HG02870 (cell line): ENCODE results near the gene GLI3.

Source experiments
- ATAC-seq: cut with Tn5 transposase; IDR thresholded peaks from one replicate; pipeline ENCODE4 v1.9.1; 2021; ENCODE audit warnings: mild to moderate bottlenecking, moderate library complexity; ENCODE audit not compliant: unreplicated experiment

Gene GLI3

DNA sequence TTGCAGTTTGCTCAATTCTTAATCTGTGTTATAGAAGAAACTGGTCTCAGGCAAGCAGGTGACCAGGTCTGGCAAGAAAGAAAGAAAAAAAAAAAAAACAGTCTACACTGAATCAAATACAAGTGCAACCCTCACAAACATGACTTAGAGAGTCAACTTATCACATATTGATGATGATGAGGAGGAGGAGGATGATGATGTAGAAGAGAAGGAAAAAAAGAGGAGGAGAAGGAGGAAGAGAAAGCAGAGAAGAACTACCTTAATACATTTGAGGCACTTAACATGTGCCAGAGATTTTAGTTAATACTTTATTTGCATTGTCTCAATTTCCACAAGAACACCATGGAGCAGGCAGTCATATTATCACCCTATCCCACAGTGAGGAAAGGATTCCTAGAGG lies 91.5 kb downstream of the GLI3 start:
- ATAC-seq, result no peak

DNA sequence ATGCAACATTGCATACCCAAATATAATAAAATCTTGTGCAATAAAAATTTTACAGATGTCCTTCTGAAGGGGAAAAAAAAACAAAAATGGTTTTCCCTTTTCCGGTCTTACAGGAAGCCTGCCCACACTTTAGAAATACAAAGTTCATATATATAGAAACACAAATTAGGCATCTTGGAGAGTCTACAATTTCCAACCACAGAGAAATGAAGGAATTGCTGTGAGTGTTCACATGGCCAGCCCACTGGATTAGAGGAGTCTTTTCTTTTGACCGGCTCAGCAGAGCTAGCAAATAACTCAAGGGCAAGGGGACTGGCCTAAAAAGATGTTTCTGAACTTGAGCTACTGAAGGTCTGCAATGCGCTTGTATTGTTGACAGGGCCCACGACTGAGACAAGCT lies 92.4 kb downstream of the GLI3 start:
- no peak for ATAC-seq

DNA sequence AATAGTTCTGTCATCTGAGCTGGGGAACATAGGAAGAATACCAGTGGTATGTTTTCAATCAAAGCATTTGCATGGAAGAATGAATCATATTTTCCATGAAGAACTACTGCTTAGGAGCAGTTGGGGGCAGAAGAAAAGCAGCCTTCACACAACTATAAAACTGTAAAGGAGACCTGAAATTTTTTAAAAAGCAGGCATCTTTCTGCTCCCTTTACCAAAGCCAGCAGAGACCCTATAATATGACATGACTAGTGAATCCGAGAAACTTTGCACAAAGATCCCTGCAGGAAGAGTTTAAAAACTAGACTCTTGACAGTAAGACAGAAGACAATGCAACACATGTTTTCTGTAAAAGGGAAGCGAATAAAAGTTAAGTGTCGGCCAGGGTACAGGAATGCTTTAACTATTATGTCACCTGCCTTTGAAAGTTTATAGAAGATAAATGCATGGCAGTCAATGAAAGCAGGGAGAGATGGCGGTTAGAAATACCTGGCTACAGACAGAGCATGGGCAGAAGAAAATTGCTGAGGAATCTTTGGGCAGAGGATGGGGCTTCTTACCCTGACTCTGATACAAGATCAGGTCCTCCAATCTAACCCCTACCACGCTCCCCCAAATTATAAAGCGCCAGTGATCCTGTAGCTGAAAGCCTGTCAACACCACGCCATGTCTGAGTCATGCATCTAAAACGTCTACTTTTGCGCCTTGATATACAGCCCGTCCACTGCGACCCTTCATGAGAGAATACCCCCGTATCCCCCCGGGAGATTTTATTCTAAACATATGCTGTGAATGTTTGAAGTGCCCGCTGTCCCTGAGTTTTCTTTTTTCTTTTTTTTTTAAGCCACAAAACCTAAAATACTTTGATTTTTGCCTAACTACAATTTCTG lies 93.1 kb downstream of the GLI3 start:
- ATAC-seq, result no peak

DNA sequence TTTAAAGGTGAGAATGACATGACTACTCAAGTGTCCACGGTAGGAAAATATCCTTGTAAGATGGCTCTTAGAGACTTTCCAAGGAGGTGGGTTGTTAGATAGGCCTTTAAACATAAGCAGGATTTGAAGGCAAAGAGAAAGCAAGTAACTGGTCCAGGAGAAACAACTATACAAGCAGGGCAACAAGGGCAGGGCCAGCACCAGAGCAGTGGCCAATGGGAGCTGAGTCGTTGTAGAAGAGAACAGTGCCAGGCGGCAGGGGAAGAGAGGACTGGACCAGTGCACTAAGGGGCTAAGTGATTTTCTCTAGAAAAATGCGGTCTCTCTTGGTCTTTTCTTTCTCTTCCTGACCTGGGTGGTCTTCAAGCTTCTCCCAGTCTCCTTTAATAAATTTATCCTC lies 94.9 kb downstream of the GLI3 start:
- no peak for ATAC-seq

DNA sequence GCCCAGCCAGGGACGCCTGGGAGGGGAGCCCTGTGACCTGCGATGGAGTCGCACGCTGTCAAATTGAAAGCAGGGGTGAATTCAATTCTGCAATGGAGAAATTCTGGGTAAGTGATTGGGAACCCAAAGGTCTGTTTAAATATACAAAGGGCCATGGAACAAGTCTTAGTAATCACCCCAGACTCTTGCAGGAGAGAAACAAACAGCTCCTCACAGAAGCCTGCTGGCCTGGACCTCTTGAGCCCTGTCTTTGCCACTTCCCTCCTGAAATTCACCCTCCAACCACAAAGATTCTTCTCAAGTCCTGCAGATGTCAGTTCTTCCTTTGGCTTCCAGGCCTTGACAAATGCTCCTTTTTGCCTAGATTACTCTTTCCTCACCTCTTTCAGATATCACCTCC lies 97.3 kb downstream of the GLI3 start:
- no peak for ATAC-seq

DNA sequence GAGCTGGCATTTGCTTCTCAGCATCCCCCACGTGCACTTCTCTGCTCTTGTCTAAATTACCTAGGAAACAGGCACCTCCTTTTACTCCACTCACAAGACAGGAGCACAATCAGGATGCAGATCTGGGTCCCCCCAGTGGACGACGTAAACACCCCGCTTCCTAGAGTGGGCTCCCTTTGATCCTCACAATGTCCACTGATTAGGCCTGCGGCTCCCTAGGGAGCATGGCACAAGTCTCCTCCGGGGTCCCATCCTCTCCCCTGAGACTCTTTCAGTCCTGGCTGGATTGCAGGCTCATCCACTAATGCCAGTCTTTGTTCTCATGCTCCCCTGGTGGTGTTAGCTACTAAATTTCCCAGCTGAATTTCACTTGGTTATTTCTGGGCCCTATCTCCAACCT lies 98.3 kb downstream of the GLI3 start:
- no peak for ATAC-seq

DNA sequence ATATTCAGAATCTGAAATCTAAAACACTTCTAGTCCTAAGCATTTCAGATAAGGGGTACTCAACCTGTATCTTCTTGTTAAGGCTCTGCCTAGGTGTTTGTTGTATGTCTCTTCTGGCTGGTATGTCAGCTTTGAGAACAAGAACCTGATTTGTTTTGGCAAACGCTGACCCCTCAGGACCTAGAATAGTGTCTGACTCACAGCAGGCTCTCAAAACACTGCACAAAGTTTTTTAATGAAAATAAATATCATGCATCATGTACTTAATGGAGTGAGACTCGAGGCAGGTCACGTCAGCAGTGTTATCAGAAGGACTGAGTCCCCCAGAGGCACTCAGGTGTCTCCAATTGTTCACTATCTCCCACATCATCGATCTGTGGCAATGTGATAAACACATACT lies 99.1 kb downstream of the GLI3 start:
- ATAC-seq, result no peak

DNA sequence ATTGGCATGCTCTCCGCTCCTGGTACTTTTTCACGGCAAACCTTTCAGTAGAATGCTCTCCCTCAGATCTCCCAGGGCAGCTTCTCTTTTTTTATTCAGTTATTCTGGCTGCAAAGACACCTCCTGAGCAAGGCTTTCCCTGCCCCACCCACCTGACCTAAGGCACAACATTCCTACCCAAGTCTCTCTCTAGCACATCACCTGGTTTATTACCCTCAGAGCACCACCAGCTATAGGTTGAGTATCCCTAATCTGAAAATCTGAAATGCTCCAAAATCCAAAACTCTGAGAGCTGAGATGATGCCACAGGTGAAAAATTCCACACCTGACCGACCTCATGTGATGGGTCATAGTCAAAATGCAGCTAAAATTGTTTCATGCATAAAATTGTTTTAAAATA lies 99.6 kb downstream of the GLI3 start:
- no peak for ATAC-seq

DNA sequence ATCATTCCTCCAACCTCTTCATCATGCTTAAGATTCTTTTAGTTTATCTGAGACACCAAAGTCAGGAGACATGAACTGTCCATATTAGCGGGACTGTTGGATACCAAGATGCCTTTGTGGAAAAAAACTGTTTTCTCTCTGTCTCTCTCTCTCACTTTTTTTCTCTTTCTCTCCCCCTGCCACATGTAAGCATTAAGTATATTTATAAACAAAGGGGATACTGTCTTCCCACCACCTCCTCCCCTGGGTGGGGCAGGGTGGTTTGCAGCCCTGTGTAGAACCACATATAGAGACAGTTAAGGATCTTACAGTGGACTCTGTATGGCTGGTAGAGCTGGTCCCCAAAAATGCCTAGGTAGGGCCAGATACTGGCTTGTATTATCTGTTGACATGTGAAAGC lies 101.3 kb downstream of the GLI3 start:
- ATAC-seq, result no peak

DNA sequence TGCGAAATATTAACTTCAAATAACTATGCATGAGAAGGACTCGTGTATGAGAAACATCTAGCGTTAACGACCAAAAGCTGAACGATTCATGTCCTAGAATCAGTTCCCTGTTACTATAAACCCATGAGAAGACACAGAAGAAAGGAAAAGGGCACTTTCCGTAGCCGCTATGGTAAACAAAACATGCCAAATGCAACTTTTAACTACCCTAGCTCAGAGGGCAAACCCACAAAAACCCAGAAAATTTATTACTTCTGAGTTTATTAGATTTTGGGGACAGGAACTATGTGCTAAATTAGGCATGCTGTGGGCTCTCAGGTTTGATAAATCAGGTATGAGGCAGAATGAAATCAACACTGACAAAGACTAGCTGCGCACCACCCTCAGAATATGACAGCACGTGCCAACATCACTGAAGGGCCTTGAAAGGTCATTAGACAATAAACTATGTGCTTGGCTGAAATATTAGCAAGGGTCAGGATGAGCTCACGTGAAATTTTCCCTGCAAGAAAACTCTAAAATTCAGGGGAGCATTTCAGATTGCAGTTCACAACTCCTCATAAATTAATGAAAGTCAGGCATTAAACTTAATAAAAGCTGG lies 102.6 kb downstream of the GLI3 start:
- no peak for ATAC-seq

DNA sequence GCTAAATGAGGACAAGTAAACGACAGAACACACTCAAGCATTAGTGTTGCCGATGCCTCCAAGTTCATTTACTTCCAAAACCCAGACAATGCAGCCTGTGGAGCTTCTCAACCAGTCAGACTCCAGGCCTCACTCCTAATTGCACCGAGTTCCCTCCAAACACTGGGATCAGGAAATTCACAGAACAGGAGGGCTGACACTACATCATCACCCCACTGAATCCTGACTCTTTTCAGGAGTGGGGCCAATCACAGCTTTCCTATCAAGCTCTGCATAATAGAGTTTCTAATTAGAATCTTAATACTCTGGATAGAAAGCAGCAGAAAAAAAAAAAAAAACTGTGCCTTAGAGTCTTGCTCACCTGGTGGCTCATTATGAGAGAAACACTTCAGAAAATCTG lies 103.7 kb downstream of the GLI3 start:
- ATAC-seq, result no peak

DNA sequence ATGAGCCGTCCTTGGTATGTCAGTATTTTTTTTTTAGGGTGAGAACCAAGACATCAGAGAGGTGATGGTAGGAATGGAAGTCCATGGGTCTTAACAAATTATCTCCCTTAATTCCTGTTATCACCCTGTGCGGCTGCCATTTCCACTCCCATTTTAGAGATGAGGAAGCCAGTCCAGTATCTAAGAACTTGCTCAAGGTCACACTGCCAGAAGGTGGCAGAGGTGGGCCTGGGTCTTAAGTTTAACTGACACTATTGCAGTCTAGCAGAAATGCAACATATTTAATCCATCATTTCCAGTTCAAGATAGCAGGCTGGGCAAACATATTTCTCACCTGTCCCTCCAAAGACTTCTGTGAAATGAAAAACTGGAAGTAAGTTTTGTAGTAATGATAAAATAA lies 108.3 kb downstream of the GLI3 start:
- ATAC-seq, result no peak

DNA sequence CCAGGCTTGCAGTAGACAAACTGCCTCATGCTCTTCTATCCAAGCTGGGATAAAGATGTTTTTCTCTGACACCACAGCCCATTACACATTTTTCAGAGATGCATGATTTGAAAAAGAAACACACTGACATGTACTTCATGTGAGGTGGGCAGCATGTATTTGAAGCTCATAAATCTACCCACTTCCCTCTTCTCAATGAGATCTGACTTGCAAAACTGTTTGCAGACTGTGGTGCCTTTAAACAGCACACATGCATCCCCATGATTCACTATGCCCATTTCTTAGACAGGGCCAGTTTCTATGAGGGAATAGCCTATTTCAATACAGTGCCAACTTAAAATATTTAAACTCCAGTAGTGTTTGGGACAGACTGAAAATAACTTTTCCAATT lies 109.8 kb downstream of the GLI3 start:
- ATAC-seq, result no peak

DNA sequence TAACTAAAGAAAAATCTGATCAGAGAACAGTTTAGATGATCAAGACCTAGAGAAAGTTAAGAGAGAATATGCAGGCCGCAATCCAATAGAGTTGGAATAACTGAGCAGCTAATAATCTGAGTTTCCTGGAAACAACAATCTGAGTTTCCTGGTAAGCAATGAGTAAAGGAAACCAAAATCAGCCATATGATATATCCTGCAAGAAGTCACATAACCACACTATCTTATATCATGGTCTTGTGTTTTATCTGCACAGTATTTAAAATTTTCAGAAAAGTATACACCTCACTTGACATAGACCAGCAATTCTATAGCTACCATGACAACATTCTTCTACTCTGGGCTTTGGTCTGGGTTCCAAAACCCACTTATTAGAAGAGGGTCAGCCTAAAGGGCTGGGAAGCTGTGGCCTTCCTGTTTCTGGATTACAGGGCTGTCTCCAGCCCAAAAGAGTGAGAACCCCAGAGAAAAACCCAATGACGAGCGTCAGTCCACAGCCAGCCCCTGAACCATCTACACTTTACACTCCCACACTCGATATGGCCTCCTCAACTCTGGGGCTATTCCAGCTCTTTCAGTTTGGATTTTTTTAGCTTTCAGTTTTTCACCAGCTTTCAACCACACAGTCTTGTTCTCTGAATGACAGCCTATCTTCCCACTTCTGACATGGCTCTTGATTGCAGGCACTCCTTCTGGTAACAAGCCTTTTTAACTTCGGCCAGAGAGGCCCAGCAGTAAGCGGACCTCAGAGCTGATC lies 110.4 kb downstream of the GLI3 start:
- no peak for ATAC-seq

DNA sequence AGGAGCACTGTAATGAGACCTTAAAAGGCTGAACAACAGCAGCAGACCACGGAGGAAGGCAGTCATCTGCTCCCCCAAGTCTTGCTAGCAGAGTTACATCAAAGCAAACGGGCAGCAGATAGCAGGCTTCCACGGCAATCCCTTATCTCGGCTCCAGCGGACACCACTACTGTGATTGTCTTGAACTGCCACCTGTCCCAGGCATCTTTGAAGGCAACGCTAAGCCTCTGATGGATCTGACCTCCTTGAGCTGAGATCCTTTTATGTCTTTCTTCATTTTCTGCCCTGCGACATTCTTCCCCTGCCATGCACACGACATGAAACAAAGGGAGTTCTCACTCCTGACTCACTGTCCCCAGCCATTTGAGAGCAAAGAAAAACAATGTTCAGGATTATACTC lies 111.7 kb downstream of the GLI3 start:
- ATAC-seq, result no peak

DNA sequence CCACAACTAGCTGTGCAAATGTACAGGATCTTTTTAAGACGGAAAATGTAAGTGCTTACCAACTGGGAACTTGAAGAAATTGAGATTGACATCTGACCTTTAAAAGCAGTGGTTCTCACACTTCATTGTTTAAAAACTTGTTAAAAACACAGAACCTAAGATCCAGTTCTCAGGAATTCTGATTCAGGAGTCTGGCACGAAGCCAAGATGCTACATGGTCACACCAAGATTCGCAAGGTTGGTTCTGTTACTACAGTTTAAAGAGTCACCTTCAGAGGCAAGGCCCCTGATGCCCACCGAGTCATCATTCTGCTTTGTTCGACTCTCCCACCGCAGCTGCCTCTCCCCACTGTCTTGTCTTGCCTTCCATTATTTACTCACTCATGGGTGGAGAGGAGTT lies 113.3 kb downstream of the GLI3 start:
- ATAC-seq, result no peak

DNA sequence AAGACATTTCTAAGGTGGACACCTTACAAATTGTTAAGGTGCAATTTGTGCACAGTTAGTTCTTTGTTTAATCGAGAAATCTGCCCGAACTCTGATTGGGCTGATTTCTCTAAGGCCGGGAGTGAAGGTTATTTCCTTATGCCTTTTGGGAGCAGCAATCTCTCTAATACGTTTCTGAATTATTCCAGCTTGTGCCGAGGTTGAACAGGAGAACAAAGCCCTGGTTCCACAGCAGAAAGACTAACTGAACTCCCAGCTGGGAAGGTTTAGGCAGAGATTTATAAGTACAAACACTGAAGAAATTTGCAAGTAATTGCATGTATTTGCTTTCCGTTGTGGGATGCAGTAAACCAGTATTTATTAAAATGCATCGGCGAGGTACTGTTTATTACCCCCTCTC lies 116.8 kb downstream of the GLI3 start:
- no peak for ATAC-seq

DNA sequence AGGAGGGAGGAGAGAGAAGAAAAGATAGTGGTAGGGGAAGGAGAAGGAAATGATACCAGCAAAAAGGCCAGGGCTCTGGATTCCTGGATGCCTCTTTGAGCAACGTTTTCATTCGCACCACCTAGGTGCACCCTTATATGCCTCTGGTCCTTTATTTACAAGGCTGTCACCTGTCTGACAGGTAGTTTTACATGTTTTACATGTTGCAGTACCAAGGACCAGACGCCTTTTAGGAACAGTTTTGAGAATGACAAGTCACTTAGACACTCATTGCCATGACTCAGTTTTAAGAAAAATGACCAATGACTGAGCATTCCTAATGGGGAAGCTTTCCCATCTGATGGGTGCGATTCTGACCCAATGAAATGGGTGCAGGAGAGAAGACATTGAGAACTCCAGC lies 119.8 kb downstream of the GLI3 start:
- ATAC-seq, result no peak

DNA sequence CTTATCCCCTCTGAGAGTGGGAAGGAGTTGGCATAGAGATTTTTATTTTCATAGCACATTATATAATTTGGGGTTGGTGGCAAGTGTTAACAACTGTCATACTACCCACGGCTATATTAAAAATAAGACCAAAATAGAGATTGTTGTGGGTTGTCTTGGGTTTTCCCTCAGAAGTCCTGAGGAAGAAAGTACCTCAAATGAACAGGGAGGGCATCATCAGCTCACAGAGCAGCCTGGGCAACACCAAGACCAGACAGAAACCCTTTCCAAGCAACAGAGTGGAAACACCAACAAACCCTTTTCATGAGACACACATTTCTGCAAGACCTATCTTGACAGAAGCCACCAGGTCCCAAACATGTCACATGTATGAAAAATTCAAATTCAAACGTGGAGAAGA lies 121.2 kb downstream of the GLI3 start:
- ATAC-seq, result no peak

DNA sequence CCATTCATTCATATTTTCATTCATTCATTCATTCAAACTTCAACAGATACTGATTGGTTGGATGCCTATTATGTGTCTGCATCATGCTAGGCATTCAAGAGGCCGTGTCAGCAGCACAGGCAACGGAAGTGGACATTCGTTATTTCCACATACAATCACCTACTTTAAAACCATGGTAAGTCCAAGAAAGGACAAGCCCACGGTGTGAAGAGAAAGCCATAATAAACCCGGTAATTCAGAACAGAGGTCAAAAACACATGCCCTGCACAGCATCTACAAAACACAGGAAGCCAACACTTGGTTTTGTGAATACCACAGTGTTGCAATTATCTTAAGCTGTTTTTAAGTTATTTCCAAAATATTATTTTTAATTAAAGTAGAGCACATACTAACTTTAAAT lies 126.7 kb downstream of the GLI3 start:
- ATAC-seq, result no peak

DNA sequence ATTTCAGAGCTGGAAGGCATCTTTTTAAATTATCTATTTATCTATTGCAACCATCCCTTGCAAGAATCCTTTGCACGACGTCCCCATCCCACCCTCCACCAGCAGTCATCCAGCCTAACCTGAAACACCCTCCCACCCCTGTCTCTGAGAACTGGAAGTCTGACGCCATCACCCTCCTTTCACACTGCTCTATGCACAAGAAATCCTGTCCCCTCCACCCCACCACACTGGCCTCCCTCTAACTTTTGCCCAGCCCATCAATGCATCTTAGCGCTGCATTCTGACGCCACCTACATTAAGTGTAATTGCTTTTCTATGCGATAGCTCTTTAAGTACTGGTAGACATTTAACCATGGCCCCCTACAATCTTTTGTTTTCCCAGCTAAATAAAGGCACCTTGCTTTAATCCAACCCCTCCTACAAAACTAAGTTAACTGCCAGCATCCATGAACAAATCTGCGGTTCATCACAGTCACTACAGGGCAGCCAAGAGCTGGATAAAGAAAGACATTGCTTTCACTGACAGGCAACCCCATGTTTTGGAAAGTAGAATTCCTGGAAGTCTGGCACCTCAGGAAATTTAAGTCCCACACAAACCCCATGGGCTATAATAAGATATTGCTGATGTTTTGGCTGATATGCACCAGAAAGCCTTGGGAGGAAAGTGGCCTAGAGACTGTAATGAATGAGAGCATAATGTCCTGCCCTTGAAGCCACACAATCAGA lies 128.0 kb downstream of the GLI3 start:
- no peak for ATAC-seq
